HG03175 (cell line): Measurements from ENCODE around the gene MTR.
A peak's percentile ranks its signal among the peaks of the same experiment; 100 is the strongest.

Source experiments
- ATAC-seq: cut with Tn5 transposase; IDR thresholded peaks from one replicate; pipeline ENCODE4 v1.9.1; 2021; ENCODE audit warnings: mild to moderate bottlenecking, moderate library complexity; ENCODE audit not compliant: unreplicated experiment

MTR gene

GRCh38 chr1:236795035-236795756, at the start of gene MTR:
Gene MTR (plus strand): TSS chr1:236795292. CDS start chr1:236795704, 412 bp downstream.
- peak; percentile 98 for ATAC-seq

GRCh38 chr1:236746785-236747184, 48.3 kb upstream of the MTR start:
- no peak for ATAC-seq

- ATAC-seq, result no peak
Observed at GRCh38 chr1:236747311-236747985, 47.6 kb upstream of the MTR start.

- no peak for ATAC-seq
Observed at GRCh38 chr1:236748268-236748870, 46.7 kb upstream of the MTR start.

GRCh38 chr1:236750928-236751327, 44.2 kb upstream of the MTR start:
- no peak for ATAC-seq

GRCh38 chr1:236751385-236751784, 43.7 kb upstream of the MTR start:
- ATAC-seq, result no peak

GRCh38 chr1:236751935-236752334, 43.2 kb upstream of the MTR start:
- no peak for ATAC-seq

GRCh38 chr1:236753516-236753915, 41.6 kb upstream of the MTR start:
- ATAC-seq, result no peak

GRCh38 chr1:236753964-236754363, 41.1 kb upstream of the MTR start:
- ATAC-seq, result no peak

- no peak for ATAC-seq
Observed at GRCh38 chr1:236754525-236755210, 40.4 kb upstream of the MTR start.

- ATAC-seq, result no peak
Observed at GRCh38 chr1:236757640-236758039, 37.5 kb upstream of the MTR start.

GRCh38 chr1:236759252-236759859, 35.7 kb upstream of the MTR start:
- ATAC-seq, result no peak

GRCh38 chr1:236760480-236760879, 34.6 kb upstream of the MTR start:
- ATAC-seq, result no peak

GRCh38 chr1:236760986-236761385, 34.1 kb upstream of the MTR start:
- no peak for ATAC-seq

GRCh38 chr1:236761397-236762132, 33.5 kb upstream of the MTR start:
- no peak for ATAC-seq

GRCh38 chr1:236762410-236762809, 32.7 kb upstream of the MTR start:
- ATAC-seq, result no peak

GRCh38 chr1:236765831-236766230, 29.3 kb upstream of the MTR start:
- ATAC-seq, result no peak

- ATAC-seq, result no peak
Observed at GRCh38 chr1:236766506-236766905, 28.6 kb upstream of the MTR start.

- no peak for ATAC-seq
Observed at GRCh38 chr1:236767276-236767675, 27.8 kb upstream of the MTR start.

- no peak for ATAC-seq
Observed at GRCh38 chr1:236768601-236769000, 26.5 kb upstream of the MTR start.
